Umbilical cord (tissue), 2 donors: ENCODE results near the gene CFD. TPM values are rescaled to one million over a fixed set of nuclear protein-coding genes. Genes with fewer than 3 reads are reported as not detected.

Experiments
- DNase-seq: peaks from one replicate; pipeline ENCODE4 v3.0.0-alpha.2; 2015; ENCODE audit warnings: low spot score
- total RNA-seq: library from RNA; depleted of rRNA; stranded (reverse); fragments of >200 nt; gene quantifications from one replicate; pipeline ENCODE4 v1.2.3, GENCODE V29; 2014; ENCODE audit warnings: low replicate concordance; ENCODE audit not compliant: insufficient read depth

The CFD gene
- total RNA-seq, 1 donor from 2014 or later: 35.2 TPM

- DNase-seq: no peak
Measured at GRCh38 chr19:904545-904944, 45.1 kb downstream of the CFD start.

- DNase-seq: no peak
Measured at GRCh38 chr19:906480-906879, 47.0 kb downstream of the CFD start.

- DNase-seq: no peak
Measured at GRCh38 chr19:907183-907853, 47.9 kb downstream of the CFD start.

GRCh38 chr19:911197-912033, 52.0 kb downstream of the CFD start:
- DNase-seq: no peak

- DNase-seq: no peak
Measured at GRCh38 chr19:912181-913079, 53.0 kb downstream of the CFD start.

Other genes with a start within 250 kb of the CFD start
- 11.8 TPM for gene POLRMT, start 226.1 kb upstream of the CFD start, total RNA-seq
- 0.24 TPM for gene FGF22, start 219.8 kb upstream of the CFD start, total RNA-seq
- 1.7 TPM for gene RNF126, start 196.4 kb upstream of the CFD start, total RNA-seq
- 326 TPM for gene FSTL3, start 183.3 kb upstream of the CFD start, total RNA-seq
- not detected for gene PRSS57, start 164.2 kb upstream of the CFD start, total RNA-seq
- gene PALM, start 150.7 kb upstream of the CFD start, total RNA-seq: 30.6 TPM
- 5.8 TPM for gene MISP, start 108.6 kb upstream of the CFD start, total RNA-seq
- 82.8 TPM for gene PTBP1, start 62.2 kb upstream of the CFD start, total RNA-seq
- not detected for gene PLPPR3, start 37.7 kb upstream of the CFD start, total RNA-seq
- gene AZU1, start 31.8 kb upstream of the CFD start, total RNA-seq: not detected
- not detected for gene PRTN3, start 18.7 kb upstream of the CFD start, total RNA-seq
- gene ELANE, start 7.4 kb upstream of the CFD start, total RNA-seq: not detected
- 36.1 TPM for gene MED16, start 33.5 kb downstream of the CFD start, total RNA-seq
- not detected for gene RNU6-9, start 33.8 kb downstream of the CFD start, total RNA-seq
- 44.3 TPM for gene R3HDM4, start 53.6 kb downstream of the CFD start, total RNA-seq
- not detected for gene KISS1R, start 57.7 kb downstream of the CFD start, total RNA-seq
- gene ARID3A, start 66.4 kb downstream of the CFD start, total RNA-seq: 37.1 TPM
- gene WDR18, start 124.7 kb downstream of the CFD start, total RNA-seq: 67.9 TPM
- not detected for gene GRIN3B, start 140.8 kb downstream of the CFD start, total RNA-seq
- gene TMEM259, start 161.5 kb downstream of the CFD start, total RNA-seq: 54.4 TPM
- not detected for gene RNU6-2, start 161.9 kb downstream of the CFD start, total RNA-seq
- gene CNN2, start 166.9 kb downstream of the CFD start, total RNA-seq: 120 TPM
- gene ABCA7, start 180.4 kb downstream of the CFD start, total RNA-seq: 2.2 TPM
- gene ARHGAP45, start 207.5 kb downstream of the CFD start, total RNA-seq: 15.6 TPM
- 42.6 TPM for gene POLR2E, start 235.7 kb downstream of the CFD start, total RNA-seq
- gene GPX4, start 244.3 kb downstream of the CFD start, total RNA-seq: 169 TPM